Renal cortex interstitium (tissue), 11 donors: Measurements from ENCODE around the gene PPP6R3. TPM values are rescaled to one million over a fixed set of nuclear protein-coding genes. Genes with fewer than 3 reads are reported as not detected.

Source experiments
- DNase-seq, 11 donors: peaks; one replicate each; pipeline ENCODE4 v3.0.0-alpha.2; 2013; ENCODE audit warnings: low read depth in 9 of 11, low spot score in 4 of 11; ENCODE audit errors: extremely low read depth in 1 of 11
- polyA plus RNA-seq, 3 donors: library from polyadenylated mRNA; unstranded; fragments of 120-200 nt; gene quantifications; one replicate each; pipeline ENCODE4 v1.2.1, GENCODE V29; 2013; ENCODE audit not compliant: insufficient read length in 3 of 3

PPP6R3 gene
- polyA plus RNA-seq, 3 donors, result 95.4 to 121 (median 106) TPM

GRCh38 chr11:68503792-68504191 is 43.2 kb downstream of the PPP6R3 start:
- DNase-seq, result no peak

DNA sequence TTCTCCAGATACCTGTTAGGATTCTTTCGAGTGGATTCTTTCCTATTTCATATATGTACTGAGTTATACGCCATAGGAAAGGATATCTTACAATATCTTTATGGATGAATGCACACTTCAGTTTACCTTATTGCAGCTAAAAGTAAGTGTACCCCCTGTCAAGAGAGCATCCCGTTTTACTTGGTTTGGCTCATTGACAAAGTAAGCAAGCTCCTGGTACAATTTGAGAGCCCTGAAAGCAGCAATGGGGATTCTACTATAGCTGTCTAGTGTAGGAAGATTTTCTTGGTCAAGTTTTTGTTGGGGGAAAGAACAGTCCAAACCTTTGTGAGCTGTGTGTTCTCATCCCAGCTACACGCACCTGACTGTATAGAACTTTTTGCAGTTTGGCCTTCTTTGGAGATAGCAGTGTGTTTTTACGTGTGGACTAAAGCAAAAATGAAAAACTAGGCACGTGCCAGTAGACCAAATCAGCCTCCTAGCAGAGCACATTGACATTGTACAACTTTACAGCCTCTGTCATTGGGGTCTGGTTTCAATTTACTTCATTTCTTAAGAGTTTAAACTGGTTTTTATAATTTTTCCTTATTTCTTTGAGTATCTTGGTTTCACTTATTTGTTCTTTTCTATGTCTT is 44.0 kb downstream of the PPP6R3 start:
- DNase-seq, result no peak

- DNase-seq, result no peak
These were observed 45.0 kb downstream of the PPP6R3 start for GRCh38 chr11:68505596-68505995.

DNA sequence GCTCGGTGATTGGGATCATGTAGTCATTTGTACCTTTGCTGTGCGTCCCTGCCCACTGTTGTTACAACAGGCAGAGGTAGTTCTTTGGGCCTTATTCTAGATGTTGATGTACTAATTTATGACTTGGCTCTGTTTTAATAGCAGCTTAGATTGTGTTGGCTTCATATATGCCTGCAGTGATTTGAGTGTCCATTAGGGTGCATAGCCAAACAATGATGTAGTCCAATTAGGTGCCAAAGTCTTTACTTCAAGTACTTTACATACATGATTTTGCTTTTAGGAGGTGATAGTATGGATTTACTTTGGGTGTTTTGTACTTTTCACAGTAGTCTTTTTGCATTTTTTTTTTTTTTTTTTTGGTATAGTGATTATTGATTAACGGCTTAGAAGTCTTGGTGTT is 46.4 kb downstream of the PPP6R3 start:
- DNase-seq, result no peak

DNA sequence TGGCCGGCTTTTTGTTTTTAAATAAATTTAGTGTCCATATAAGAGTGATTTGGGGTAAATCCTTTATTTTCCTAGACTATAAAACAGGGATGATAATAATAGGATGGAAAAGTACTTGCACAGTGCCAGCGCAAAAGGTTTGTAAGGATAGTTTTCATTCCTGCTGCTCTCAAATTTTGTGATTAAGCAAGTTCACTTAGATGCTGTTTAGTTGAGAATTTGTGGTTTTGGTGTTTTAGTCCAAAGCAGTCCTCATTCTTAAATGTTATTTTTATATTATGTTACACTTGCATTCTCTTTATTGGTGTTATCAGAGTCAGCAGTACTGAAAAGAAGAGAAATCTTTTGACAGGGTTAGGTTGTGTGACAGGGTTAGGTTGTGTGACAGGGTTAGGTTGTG is 47.9 kb downstream of the PPP6R3 start:
- DNase-seq, result no peak

DNA sequence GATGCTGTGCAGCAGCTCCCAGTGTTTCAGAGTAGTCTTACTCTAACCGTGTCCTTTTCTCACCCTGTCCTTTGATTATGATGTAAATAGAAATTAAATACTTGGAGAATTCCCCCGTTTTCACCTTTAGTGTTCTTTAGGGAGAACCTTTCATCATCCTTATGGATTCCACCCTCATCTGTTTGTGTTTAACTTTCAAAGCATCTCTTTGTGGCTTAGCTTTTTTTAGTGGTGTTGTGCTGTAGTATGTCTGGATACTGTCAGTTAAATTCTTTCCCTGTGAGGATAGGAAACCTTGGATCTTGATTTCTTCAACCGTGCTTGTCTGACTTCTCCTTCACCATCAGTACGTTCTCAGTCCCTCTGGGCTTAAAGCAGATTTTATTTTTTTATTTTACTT is 48.5 kb downstream of the PPP6R3 start:
- no peak for DNase-seq

DNA sequence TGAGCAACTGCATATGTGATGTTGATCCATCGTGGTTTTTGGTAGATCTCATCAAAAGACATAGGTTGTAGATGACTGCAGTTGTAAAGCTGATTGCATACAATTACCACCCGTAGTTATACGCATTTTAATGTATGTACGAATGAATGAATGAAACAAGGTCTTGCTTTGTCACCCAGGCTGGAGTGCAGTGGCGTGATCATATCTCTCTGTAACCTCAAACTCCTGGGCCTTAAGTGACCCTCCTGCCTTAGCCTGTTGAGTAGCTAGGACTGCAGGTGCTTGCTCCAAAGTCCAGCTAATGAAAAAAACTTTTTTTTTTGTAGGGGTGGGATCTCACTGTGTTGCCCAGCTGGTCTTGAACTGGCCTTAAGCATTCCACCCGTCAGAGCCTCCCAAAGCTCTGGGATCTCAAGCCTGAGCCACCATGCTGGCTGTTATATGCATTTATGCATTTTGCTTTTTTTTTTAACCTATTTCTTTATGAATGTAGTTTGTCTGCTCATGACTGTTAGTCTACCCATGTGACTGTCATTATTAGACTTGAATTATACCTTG is 53.5 kb downstream of the PPP6R3 start:
- no peak for DNase-seq

DNA sequence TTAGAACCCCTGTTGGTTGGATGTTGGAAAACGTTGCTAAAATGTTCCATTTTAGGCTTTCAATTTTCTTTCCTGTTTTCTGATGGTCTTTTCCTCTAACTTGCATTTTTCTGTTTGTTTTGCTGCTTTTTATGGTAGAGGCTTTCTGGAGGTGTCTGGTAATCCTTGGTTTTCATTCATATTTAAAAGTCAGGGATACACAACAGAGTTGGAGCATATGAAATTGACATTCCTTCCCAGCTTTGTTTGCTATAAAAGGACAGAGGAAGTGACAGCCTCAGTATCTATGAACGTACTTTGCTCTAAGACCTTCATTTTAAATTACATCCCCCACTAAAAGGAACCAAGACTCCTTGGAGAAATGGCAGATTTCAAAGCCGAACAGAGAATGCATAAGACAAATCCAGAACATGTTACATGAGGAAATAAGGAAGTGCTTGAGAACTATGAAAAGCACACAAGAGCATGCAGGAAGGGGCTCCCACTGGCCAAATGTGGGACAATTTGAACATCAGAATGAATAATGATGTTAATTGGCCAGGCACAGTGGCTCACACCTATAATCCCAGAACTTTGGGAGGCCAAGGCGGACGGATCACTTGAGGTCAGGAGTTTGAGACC is 56.7 kb downstream of the PPP6R3 start:
- no peak for DNase-seq

DNA sequence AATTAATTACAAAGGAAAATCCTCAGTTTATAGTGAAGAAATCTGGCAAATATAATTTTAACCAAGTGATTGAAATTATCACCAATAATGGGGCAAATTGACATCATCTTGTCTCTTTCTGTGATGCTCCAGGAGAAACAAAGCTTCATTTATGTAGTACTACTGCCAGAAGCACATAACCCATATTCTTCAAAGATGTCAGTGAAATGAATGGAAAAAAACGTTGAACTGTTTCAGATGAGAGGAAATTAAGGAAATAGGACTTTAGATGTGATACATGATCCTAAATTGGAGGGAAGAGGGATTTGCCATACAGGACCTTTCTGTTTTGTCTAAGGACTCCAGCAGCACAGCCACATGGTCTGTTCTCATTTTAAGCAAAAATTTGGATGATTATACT is 57.6 kb downstream of the PPP6R3 start:
- no peak for DNase-seq

DNA sequence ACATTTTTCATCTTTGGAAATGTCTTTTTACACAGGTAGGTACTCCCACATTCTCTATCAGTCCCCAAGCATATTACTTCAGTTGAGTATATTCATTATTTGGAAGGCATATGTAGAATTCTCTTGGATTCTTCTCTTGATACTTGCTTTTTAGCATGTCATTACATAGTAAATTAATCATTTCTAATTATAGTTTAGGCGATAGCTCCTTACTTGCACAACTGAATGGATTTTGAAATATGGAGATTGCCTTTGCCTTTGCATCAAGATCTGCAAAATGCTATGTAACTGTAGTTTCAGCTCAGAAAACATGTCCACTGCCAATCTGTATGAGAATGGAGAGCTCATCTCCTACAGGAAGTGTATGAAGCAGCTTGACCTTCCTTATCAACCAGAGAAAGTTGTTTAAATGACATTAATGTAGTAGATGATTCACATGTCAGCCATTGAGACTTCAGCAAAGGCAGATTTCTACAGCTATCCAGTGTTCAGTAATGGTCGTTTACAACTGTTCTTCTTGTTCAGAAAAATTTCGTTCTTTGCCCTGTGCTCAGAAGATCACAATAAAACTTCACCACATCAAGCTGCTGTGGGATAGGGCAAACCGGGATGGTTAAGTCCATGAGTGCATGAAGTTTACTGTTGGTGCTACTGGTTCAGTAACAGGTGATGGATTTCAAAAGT is 61.6 kb downstream of the PPP6R3 start:
- no peak for DNase-seq

DNA sequence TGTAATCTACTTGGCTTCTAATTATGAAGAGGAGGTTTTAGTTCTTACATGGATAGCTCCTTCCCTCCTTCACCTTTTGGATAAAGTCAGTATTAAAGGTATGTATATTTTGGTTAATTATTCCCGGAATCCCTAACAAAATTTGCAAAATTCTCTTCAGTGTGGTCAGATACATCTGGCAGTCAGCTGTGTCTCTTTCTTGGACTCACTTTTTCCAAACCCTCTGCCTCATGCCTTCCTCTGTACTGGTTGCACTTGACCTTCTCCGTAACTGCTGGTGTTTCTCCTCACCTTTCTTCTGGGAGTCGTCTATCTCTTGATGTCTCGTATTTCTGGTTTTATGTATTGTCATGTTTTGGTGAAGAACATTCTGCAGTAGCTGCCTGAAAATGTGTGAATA is 62.5 kb downstream of the PPP6R3 start:
- DNase-seq, result no peak

GRCh38 chr11:68523743-68524142 is 63.2 kb downstream of the PPP6R3 start:
- DNase-seq, result no peak

- DNase-seq, result no peak
These were observed 63.7 kb downstream of the PPP6R3 start for GRCh38 chr11:68524213-68524612.

DNA sequence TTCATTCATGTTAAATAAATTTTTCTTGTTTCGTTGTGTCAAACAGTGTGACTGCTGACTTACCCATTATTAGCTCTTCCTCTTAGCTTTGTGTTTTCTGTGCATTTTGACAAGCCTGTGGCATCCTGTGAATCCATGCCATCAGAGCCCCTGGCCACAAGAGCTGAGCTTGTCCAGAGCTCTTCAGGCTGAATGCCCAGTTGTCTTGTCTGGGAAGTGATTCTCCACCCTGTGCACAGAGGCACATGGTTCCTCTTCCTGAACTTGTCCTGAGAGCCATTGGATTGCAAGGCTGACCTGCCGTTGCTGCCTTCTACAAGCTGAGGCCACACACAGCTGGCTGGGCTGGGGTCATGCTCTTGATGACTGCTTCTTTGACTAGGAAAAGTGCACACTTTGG is 64.1 kb downstream of the PPP6R3 start:
- no peak for DNase-seq

GRCh38 chr11:68525336-68525735 is 64.8 kb downstream of the PPP6R3 start:
- no peak for DNase-seq

GRCh38 chr11:68525930-68526329 is 65.4 kb downstream of the PPP6R3 start:
- no peak for DNase-seq

GRCh38 chr11:68527585-68527984 is 67.0 kb downstream of the PPP6R3 start:
- no peak for DNase-seq

DNA sequence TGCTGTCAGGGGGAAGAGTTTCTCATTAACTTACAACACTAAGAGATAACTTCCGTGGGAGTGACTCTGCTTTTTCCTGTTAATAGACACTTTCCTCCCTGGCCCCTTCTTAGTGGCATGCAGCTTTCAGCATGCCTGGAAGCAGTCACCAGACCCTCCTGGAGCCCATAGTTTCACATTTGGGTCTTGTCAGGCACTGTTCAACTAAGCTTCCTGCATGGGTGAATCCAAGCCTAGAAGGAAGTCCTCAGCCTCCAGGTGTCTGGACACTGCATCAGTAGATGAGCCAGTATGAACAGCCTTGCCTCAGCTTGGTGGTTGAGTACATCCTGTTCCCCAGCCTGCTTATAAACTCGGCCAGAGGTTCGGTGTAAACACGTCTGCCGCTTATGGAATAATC is 68.1 kb downstream of the PPP6R3 start:
- DNase-seq, result peak in 3 of 11 donors; percentile 22 to 23 (median 22)

DNA sequence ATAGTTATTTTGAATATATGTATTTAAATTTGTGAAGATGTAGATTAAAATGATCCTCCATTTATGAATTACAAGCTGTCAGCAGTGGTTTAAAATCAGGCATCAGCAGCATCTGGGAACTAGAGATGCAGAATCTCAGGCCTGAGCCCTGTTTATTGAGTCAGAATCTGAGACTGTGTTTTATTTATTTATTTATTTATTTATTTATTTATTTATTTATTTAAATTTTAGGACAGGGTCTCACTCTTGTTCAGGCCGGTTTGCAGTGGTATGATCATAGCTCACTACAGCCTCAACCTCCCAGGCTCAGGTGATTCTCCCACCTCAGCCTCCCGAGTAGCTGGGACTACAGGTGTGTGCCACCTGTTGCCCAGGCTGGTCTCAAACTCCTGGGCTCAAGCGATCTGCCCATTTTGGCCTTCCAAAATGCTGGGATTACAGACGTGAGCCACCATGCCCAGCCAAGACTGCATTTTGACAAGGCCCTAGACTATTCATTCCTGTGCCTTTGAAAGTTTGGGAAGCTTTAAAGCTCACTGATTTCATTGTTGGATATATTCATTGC is 70.7 kb downstream of the PPP6R3 start:
- no peak for DNase-seq

DNA sequence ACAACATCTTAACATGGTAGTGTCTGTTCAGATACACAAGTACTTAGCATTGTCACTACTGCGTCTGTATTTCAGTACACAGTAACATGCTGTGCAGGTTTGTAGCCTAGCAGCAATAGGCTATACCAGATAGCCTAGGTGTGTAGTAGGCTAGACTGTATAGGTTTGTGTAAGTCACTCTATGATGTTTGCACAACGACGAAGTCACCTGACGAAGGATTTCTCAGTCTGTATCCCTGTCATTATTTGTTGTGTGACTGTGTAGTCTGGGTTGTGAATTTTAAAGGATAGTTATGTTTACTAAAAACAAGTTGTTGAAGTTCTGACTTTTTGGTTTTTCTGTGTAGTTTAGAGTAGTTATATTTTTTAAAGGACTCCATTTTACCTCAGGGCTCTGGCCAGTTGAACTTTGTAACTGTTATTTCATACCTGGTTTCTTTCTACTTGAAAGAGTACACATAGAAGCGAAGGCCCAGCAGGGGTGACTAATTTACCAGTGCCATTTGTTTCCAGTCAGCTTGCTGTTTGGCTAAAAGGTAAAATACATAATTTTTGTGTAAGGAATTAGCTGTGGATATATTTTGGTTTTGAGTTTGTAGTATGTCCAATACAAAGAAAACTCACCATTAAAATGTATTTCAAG is 72.3 kb downstream of the PPP6R3 start:
- DNase-seq, result no peak
